HG02970 (cell line): ENCODE measurements around the gene BIK.
"Not testable (repeated sequence)": the region's sequence is repeated elsewhere in the genome, so short reads cannot be mapped to it uniquely, and the experiment has no call there.

Source experiments
- ATAC-seq: cut with Tn5 transposase; IDR thresholded peaks from one replicate; pipeline ENCODE4 v1.9.1; 2021; ENCODE audit warnings: mild to moderate bottlenecking, moderate library complexity, moderate number of reproducible peaks; ENCODE audit not compliant: unreplicated experiment, low FRiP score

BIK gene

GRCh38 chr22:43133401-43133800 lies 22.9 kb downstream of the BIK start:
- ATAC-seq = no peak

GRCh38 chr22:43134553-43134952 lies 24.0 kb downstream of the BIK start:
- ATAC-seq = no peak

GRCh38 chr22:43135565-43135964 lies 25.0 kb downstream of the BIK start:
- ATAC-seq = no peak

- ATAC-seq = no peak
Measured at GRCh38 chr22:43136255-43136654, 25.7 kb downstream of the BIK start.

GRCh38 chr22:43136801-43137200 lies 26.3 kb downstream of the BIK start:
- no peak for ATAC-seq

- peak; percentile 88 for ATAC-seq
Measured at GRCh38 chr22:43142880-43143562, 32.5 kb downstream of the BIK start, which contains the start of gene MCAT. TSS of gene MCAT (minus strand) at chr22:43143398. CDS start at chr22:43143348, 50 bp downstream.

- ATAC-seq = no peak
Measured at GRCh38 chr22:43144949-43145348, 34.4 kb downstream of the BIK start.

GRCh38 chr22:43145371-43145770 lies 34.8 kb downstream of the BIK start:
- ATAC-seq = not testable (repeated sequence)

- ATAC-seq = not testable (repeated sequence)
Measured at GRCh38 chr22:43146332-43146731, 35.8 kb downstream of the BIK start.

GRCh38 chr22:43147821-43148220 lies 37.3 kb downstream of the BIK start:
- no peak for ATAC-seq

GRCh38 chr22:43148581-43148980 lies 38.0 kb downstream of the BIK start:
- no peak for ATAC-seq

GRCh38 chr22:43150731-43151206 lies 40.2 kb downstream of the BIK start:
- no peak for ATAC-seq

GRCh38 chr22:43151251-43152002 lies 40.9 kb downstream of the BIK start, which contains the start of gene TSPO:
TSS of gene TSPO (plus strand) at chr22:43151559. CDS start at chr22:43159239, 7,680 bp downstream.
- no peak for ATAC-seq

GRCh38 chr22:43152003-43152356 lies 41.4 kb downstream of the BIK start:
- no peak for ATAC-seq

- ATAC-seq = no peak
Measured at GRCh38 chr22:43152357-43153071, 42.0 kb downstream of the BIK start.

GRCh38 chr22:43153899-43154298 lies 43.3 kb downstream of the BIK start:
- no peak for ATAC-seq

- no peak for ATAC-seq
Measured at GRCh38 chr22:43154887-43155536, 44.5 kb downstream of the BIK start.

GRCh38 chr22:43155789-43156188 lies 45.2 kb downstream of the BIK start:
- ATAC-seq = no peak

GRCh38 chr22:43156413-43156812 lies 45.9 kb downstream of the BIK start:
- ATAC-seq = no peak

GRCh38 chr22:43157874-43158546 lies 47.5 kb downstream of the BIK start:
- ATAC-seq = no peak
